Omental fat pad (tissue), 4 donors: ENCODE results near the gene MRGPRF. TPM values are rescaled to one million over a fixed set of nuclear protein-coding genes. Genes with fewer than 3 reads are reported as not detected.

Experiments used
- ATAC-seq: fragments of 150-250 bp; one replicate; pipeline ENCODE4 v1.9.1; 2016; ENCODE audit warnings: mild to moderate bottlenecking, moderate library complexity; ENCODE audit not compliant: low FRiP score
- DNase-seq: peaks from one replicate; pipeline ENCODE4 v3.0.0-alpha.2; 2019; ENCODE audit warnings: low spot score
- CTCF ChIP-seq, 3 donors: fragments of 450-650 bp; IDR thresholded peaks; one replicate each; pipeline ENCODE4 v1.5.1; 2016 to 2017; ENCODE audit warnings: antibody characterized with exemption in 3 of 3, mild to moderate bottlenecking in 3 of 3, moderate library complexity in 2 of 3
- total RNA-seq, 4 donors: library from RNA; depleted of rRNA; stranded (reverse); fragments of >200 nt; gene quantifications; one replicate each; pipeline ENCODE4 v1.1.0, GENCODE V29; 2016

Gene MRGPRF
- total RNA-seq, 4 donors from 2014 or later = 27.8 to 59.4 (median 54.5) TPM

GRCh38 chr11:69053546-69054396, 40.7 kb upstream of the MRGPRF start:
- no peak for TF ChIP-seq CTCF (IDR thresholded peaks at IDR 0.05)
- no peak for DNase-seq
- ATAC-seq = no peak

- ATAC-seq = no peak
- TF ChIP-seq CTCF (IDR thresholded peaks at IDR 0.05) = no peak
- DNase-seq = no peak
These were observed 40.1 kb upstream of the MRGPRF start for GRCh38 chr11:69053169-69053477.

GRCh38 chr11:69052343-69053168, 39.5 kb upstream of the MRGPRF start:
- no peak for DNase-seq
- no peak for ATAC-seq
- TF ChIP-seq CTCF (IDR thresholded peaks at IDR 0.05) = no peak

- DNase-seq (no peak), ATAC-seq (no peak)
- TF ChIP-seq CTCF (IDR thresholded peaks at IDR 0.05) = no peak
These were observed 38.6 kb upstream of the MRGPRF start for GRCh38 chr11:69051381-69052342.

GRCh38 chr11:69050592-69051380, 37.7 kb upstream of the MRGPRF start:
- TF ChIP-seq CTCF (IDR thresholded peaks at IDR 0.05) = no peak
- DNase-seq (no peak), ATAC-seq (no peak)

GRCh38 chr11:69049490-69049867, 36.4 kb upstream of the MRGPRF start:
- DNase-seq (no peak), ATAC-seq (no peak)
- TF ChIP-seq CTCF (IDR thresholded peaks at IDR 0.05) = no peak
